GM19193 (cell line): ENCODE measurements around the gene BRINP3.

ENCODE experiments used
- POLR2A ChIP-seq: IDR thresholded peaks from 4 replicates; pipeline ENCODE4 v1.6.1; 2011; ENCODE audit not compliant: insufficient read depth, insufficient read length; ENCODE audit errors: extremely low read depth

Gene BRINP3

DNA sequence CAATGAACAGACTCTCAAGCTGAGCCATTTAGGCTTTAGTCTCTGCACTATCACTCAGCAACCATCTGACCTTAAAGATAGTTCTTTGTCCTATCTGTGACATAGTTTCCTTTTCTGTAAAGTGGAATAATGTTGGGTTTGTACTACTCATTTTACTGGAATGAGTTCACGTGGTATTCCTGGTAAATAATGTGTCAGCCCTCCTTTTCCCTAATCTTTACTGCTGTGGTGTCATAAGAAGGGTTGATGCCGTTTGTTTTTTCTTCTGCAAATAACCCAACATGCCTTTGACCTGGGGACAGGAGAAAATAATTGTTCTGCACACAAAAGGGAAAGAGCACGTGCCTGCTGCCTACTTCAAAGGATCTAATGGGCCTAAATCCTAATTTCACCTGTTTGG lies 297.8 kb downstream of the BRINP3 start:
- no peak for TF ChIP-seq POLR2A

DNA sequence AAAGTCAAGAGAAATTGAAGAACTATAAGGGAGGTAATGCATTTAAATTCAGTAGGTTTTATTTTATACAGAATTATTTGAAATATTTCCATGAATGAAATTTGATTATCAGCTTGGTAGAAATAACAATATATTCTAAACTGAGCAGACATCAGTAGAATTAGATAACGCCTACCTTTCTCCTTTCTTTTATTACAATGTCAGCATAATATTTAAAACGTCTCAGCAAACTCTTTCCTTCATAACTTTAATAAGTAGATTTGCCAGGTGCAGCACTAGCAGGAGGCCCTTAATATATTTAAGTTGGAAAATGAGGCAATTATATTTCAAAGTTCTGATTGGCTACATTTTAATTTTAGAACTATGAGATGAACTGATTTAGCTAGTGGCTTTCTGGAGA lies 298.8 kb downstream of the BRINP3 start:
- TF ChIP-seq POLR2A, result no peak

DNA sequence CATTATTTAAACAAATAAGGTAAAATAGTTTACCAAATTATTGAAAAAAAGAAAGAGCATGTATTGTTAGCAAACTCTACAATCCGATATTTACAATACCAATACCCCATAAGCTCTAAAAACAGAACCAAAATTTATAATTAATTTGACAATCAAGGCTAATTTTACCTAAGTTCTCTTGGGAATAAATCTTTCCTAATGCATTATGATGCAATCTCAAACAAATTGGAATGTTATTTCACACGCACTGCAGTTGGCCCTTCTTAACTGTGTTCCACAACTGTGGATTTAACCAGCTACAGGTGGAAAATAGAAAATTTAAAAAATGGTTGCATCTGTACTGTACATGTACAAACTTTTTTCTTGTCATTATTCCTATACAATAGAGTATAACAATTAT lies 300.1 kb downstream of the BRINP3 start:
- TF ChIP-seq POLR2A, result no peak

DNA sequence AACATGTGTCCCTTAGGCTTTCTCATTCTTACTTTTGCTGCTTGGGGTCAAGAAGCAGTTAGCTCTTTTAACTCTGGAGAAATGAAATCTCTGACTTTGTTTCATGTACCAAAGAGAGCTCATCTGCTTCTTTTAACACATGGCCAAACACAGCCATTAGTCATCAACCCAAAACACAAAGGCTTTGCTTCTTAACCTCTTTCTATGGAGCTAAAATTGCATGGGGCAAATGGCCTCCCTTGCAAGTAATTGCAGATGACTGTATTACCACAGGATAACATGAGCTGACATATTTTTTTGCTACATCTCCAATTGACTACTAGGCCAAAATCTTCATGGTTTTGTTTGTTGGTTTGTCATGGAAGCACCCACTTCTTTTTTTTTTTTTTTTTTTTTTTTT lies 300.9 kb downstream of the BRINP3 start:
- no peak for TF ChIP-seq POLR2A

DNA sequence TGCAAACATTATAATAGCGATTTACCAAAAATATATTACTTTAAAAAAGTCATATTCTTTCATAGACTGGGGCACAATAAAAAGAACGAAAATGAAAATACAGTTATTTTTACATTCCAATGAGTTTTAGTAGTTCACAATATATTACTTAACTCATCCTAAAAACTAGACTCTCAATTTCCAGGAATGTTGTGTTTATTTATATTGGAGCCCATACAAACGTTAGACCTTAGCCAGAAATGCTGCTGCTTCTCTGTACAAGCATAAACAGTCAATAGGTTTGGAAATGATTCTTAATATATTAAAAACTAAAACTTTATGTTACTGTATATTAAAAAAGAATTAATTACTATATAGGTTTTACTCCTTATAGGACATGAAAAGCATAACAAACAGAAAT lies 302.3 kb downstream of the BRINP3 start:
- TF ChIP-seq POLR2A, result no peak

DNA sequence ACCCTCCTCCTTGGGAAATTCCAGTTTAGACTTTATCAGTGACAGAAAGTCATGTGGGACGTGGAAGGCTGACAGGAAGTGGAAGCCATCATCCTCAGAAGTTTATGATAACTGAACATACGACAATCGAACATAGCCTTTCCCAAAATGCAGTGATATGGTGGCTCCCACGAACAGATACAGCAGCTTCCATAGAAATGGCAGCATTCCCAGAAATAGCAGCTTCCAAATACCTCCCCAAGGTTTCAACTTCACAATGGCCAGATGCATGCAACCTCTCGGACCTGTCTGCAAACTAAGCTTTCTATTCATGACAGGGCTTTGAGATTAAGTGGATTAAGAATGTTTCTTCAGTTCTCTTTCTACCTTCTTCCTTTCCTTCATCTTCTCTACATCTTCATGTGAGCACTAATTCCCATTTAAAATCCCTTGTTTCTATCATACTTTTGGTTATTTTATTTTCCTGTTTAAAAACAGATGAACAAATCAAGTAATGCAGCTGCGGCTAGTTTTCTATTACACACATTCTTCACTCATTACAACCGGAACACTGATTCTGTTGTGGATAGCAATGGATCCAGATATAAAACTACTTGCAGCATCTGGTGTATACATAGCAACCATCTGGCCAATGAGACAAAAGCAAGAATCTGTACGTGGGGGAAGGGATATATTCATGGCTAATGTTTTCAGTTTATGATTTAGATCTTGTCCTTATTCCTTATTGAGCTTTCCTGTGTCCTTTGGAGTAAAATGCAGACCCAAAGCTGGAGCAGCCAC lies 304.8 kb downstream of the BRINP3 start:
- TF ChIP-seq POLR2A, result no peak

DNA sequence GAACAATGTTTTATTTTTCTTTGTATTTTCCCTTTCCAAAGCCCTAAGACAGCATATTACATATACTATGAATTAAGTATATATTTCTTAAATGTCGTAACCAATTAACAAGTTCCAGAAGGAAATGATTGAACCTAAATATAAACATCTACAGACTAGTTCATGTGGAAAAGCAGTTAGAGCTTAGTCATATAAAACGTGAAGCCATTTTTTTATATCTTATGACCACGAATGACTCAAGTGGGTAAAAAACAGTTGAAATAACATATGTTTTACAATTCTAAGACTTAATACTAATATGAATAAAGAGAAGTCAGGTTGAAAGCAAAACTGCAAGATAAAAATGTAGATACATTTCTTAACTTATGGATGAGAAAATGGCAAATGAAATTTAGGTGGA lies 307.3 kb downstream of the BRINP3 start:
- no peak for TF ChIP-seq POLR2A

DNA sequence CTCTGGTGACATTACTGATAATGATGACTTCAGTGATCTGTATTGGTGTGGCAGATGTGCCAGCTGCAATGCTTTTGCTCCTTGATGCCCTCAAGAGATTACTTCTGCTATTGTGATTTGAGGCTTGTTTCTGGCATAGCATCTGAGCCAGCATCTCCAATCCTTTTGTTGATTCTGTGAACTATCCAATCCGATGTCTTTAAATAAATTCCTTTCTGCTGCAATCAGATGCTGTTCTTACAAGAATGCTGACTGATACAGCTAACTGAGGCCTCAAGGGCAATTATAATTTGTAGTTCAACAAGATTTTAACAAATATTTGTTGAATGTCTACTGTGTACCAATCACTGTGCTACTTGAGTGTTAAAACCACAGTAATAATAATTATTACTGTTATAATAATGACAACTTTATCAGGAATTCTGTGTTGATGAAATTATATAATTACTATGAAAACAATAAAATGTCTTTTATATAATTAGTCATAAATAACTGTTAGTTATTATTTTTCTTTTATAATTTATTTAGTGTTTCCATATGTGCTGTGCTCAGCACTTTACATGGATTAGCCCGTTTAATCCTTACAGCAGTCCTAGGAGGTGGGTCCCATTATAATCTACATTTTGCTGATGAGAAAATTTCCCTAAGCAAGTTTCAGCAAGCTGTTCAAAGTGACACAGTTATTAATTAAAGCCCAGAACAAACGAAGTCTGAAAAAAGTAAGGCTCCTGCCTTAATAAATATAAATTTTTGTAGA lies 308.2 kb downstream of the BRINP3 start:
- TF ChIP-seq POLR2A, result no peak

DNA sequence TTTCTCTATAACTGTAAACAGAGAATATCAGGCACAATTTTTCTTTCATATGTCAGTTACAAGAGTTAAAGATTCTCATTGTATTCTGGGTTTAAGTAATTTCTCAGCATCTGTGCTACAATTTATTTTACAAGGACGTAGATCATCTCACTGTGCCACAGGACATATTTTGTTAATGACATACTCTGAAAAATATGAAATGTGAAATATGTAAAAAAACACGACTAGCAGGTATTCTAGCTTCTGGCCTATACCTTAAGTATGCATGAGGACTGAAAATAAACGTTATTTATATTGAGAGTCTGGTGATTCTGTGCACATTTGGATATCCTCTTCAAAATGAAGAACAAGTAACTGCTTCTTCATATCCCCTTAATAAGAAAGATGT lies 308.8 kb downstream of the BRINP3 start:
- TF ChIP-seq POLR2A, result no peak

DNA sequence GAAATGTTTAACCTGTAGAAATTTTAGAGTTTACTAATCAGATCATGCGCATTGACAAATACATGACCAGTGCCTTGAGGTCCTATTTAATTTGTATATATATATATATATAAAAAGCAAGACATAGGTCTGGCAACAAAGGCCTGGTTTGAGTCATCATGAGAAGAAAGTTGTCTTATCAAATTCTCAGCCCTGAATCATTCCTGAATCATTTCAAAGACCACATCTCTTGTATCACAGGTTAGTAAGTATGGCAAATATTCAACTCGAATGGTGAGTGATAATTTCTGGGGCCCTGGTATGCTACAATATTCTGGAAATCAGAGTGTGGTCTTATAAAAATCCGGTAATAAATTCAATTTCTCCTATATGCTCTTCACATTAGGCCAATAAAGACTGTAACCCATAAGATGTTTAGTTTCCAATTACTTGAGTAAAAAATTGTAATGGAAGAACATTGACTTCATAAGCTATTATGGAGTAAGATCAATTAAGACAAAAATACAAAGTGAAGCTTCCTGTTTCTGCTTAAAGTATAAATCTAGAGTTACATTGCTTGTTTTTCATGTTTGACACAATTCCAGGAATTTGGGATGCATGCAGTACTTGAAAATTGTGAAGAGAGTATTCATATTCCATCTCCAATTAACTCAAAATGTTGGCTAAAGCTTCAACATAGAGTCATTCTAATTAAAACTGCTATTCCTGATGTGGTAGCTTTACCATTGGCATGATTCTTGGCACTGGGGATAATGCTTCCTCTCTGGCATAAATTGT lies 309.4 kb downstream of the BRINP3 start:
- no peak for TF ChIP-seq POLR2A

DNA sequence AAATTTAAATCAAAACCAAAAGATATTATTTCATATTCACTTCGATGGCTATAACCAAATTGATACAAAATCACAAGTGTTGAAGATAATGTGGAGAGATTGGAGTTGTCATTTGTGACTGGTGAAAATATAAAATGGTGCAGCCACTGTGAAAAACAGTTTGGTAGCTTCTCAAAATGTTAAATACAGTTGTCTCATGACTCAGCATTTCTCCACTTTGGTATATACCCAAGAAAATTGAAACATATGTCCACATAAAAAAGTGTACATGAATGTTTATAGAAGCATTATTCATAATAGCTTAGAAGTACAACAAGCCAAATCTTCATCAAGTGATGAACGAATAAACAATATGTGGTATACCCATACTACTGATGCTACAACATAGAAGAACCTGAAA lies 318.5 kb downstream of the BRINP3 start:
- no peak for TF ChIP-seq POLR2A

DNA sequence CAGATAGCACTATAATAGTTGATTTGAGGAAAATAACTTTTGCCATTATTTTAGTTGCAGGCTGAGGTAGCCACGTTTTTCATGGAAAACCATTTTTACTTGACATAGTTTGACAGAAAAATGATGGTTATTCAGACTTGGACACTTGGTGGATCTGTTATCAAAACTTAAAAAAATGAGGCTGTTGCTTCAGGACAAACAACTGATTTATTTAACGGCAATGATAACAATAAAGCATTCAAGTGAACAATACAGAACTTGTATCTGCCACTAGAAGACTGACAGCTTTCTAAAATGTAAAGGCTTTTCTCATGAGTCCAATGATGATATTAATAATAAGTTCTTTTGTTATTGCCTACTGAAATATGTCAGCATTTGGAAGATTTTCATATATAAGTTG lies 322.9 kb downstream of the BRINP3 start:
- TF ChIP-seq POLR2A, result no peak

DNA sequence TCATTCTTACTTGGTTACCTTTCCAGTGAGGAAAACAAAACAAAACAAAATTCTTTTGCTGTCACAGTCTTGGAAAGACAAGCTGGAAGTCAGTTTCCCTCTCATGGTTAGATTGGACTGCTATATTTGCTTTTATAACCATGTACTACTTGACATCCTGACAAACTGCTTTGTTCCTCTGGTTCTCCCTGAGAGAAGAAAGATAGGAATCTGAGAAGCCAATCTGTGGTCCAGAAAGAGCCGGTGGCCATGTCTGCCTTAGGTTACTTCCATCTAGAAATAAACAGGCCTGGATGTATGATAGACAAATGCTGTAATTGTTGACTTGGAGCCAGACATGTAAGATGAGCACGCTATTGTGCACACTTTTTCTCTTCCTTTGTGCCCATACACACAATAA lies 330.0 kb downstream of the BRINP3 start:
- TF ChIP-seq POLR2A, result no peak

DNA sequence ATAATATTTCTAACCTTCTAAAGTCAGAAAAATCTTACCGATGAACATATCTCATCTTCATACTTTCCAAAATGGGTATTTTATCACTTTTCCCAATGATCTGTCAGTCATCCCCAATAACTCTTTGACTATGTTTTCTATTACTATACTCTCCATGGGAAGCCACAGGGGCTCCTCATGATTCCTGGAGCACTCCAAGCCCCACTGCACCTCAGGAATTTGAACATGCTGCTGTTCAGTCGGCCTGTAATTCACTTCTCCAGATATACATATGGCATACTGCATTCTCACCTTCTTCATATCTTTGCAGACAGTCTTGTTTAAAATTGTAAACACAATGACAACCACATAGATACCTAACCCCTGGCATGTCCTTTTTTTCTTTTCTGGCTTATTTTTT lies 333.0 kb downstream of the BRINP3 start:
- no peak for TF ChIP-seq POLR2A

DNA sequence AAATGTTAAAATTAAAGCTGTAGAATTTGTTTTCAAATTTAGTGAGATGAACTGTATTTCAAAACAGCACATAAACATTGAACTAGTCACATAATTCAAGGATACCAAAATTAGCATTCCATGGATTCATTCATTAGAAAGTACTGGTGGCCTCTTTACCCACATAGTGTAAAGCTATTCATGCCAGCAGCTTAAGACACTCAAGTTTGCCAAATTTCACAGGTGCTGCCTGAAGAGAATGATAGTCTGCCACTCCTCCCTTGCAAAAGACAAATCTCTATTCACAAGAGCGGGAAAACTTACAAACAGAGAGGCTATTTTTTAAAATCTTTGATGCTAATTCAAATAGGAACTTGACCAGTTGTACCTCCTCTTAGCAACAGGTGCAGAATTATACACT lies 337.0 kb downstream of the BRINP3 start:
- no peak for TF ChIP-seq POLR2A
